Breast epithelium (tissue), 4 donors: ENCODE data around the gene BGLAP. TPM values are rescaled to one million over a fixed set of nuclear protein-coding genes. Genes with fewer than 3 reads are reported as not detected.

Source experiments
- DNase-seq, 2 donors: peaks; one replicate each; pipeline ENCODE4 v3.0.0-alpha.2; 2019; ENCODE audit warnings: low spot score in 2 of 2
- H3K27ac ChIP-seq, 2 donors: fragments of 200-600 bp; sonication (generic) in 1 of 2; one replicate each; pipeline ENCODE4 v1.5.1; 2016 to 2019; ENCODE audit warnings: mild to moderate bottlenecking in 1 of 2
- H3K27me3 ChIP-seq, 2 donors: fragments of 200-600 bp; sonication (generic) in 1 of 2; one replicate each; pipeline versions ENCODE4 v1.5.1 to v1.6.0; 2017 to 2019; ENCODE audit warnings: control low read depth in 1 of 2, mild to moderate bottlenecking in 1 of 2
- H3K36me3 ChIP-seq: fragments of 200-600 bp; one replicate; pipeline ENCODE4 v1.5.1; 2019
- H3K4me1 ChIP-seq, 2 donors: fragments of 200-600 bp; sonication (generic); one replicate each; pipeline ENCODE4 v1.5.1; 2016 to 2019; ENCODE audit warnings: control low read depth in 1 of 2
- H3K4me3 ChIP-seq, 3 donors: fragments of 200-600 bp; sonication (generic); 1 replicate in 2 of 3; 2 replicates in 1 of 3; pipeline ENCODE4 v1.5.1; 2016 to 2019; ENCODE audit warnings: mild to moderate bottlenecking in 3 of 3, moderate library complexity in 2 of 3
- H3K9me3 ChIP-seq, 2 donors: fragments of 200-600 bp; sonication (generic) in 1 of 2; one replicate each; pipeline ENCODE4 v1.5.1; 2016 to 2019; ENCODE audit warnings: control low read depth in 1 of 2
- POLR2A ChIP-seq: fragments of 450-650 bp; IDR thresholded peaks from one replicate; pipeline ENCODE4 v1.6.1; 2016; ENCODE audit warnings: antibody characterized with exemption, mild to moderate bottlenecking, moderate library complexity
- POLR2AphosphoS5 ChIP-seq, 3 donors: sonication (generic); formaldehyde crosslinking; IDR thresholded peaks; one replicate each; pipeline ENCODE4 v1.6.1; 2017; ENCODE audit warnings: antibody characterized with exemption in 3 of 3
- intact Hi-C: fragments of 100-400 bp; cut with DNase I; formaldehyde crosslinking; loops from one replicate; pipeline ENCODE4 v1.15.1; 2023; ENCODE audit warnings: low total_unique reads
- total RNA-seq, 3 donors: library from RNA; depleted of rRNA; stranded (reverse); fragments of >200 nt; gene quantifications; one replicate each; pipeline ENCODE4 v1.1.0, GENCODE V29; 2016
- TF ChIP-seq, protein P1 (sequence below), 3 donors: fragments of 450-650 bp; IDR thresholded peaks; one replicate each; pipeline ENCODE4 v1.5.1; 2016 to 2017; ENCODE audit warnings: antibody characterized with exemption in 3 of 3, mild to moderate bottlenecking in 3 of 3, moderate library complexity in 3 of 3

Gene BGLAP
- total RNA-seq, 3 donors from 2014 or later: 0.32 to 2.9 (median 0.98) TPM

DNA sequence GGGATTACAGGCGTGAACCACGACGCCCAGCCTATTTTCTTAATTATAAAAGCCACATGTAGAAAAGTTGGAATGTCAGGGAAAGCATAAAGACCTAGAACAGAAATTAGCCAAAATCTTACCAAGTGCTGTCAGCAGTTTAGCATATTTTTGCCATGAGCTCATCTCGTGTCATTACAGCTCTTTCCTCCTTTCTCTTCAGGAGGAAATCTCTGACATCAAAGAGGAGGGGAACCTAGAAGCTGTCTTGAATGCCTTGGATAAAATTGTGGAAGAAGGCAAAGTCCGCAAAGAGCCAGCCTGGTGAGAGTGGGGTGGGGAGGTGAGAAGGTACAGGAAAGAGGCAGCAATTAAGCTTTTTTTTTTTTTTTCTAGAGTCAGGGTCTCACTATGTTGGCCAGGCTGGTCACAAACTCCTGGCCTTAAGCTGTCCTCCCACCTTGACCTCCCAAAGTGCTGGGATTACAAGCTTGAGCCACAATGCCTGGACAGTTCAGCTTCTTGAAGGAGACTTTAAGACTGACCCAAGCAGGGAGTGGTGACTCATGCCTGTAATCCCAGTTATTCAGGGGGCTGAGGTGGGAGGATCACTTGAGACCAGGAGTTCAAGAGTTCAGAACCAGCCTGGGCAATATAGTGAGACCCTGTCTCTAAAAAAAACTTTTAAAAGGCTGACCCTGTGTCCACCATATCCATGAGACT, 8.4 kb upstream of the BGLAP start:
- DNase-seq: no peak
- H3K27me3 ChIP-seq: no peaks in the 10 kb centered on the region
- no peak overlapping the region for H3K27ac ChIP-seq
- no peaks in the 10 kb centered on the region for H3K36me3 ChIP-seq
- no peaks in the 10 kb centered on the region for H3K4me1 ChIP-seq
- no peak overlapping the region for H3K4me3 ChIP-seq
- intact Hi-C loops: no loop called here
- TF ChIP-seq POLR2A: no peak
- TF ChIP-seq, protein P1, sequence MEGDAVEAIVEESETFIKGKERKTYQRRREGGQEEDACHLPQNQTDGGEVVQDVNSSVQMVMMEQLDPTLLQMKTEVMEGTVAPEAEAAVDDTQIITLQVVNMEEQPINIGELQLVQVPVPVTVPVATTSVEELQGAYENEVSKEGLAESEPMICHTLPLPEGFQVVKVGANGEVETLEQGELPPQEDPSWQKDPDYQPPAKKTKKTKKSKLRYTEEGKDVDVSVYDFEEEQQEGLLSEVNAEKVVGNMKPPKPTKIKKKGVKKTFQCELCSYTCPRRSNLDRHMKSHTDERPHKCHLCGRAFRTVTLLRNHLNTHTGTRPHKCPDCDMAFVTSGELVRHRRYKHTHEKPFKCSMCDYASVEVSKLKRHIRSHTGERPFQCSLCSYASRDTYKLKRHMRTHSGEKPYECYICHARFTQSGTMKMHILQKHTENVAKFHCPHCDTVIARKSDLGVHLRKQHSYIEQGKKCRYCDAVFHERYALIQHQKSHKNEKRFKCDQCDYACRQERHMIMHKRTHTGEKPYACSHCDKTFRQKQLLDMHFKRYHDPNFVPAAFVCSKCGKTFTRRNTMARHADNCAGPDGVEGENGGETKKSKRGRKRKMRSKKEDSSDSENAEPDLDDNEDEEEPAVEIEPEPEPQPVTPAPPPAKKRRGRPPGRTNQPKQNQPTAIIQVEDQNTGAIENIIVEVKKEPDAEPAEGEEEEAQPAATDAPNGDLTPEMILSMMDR (IDR thresholded peaks at IDR 0.05): no peak
- TF ChIP-seq POLR2AphosphoS5 (IDR thresholded peaks at IDR 0.05): no peak
- no peaks in the 10 kb centered on the region for H3K9me3 ChIP-seq

DNA sequence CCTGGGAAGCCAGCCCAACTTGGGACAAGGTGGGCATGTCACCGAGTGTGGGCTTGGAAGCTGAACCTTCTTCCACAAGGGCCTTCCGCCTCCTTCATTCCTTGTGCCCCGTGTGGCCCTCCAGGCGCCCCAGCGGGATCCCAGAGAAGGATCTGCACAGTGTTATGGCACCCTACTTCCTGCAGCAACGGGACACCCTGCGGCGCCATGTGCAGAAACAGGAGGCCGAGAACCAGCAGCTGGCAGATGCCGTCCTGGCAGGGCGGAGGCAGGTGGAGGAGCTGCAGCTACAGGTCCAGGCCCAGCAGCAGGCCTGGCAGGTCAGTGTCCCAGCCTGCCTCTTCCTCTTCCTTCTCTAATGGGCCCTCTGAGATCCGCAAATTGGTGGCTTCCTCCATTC, 5.8 kb upstream of the BGLAP start:
- Histone ChIP-seq H3K36me3 (no peaks in the 10 kb centered on the region), H3K27ac (no peak overlapping the region), H3K9me3 (no peaks in the 10 kb centered on the region), H3K4me3 (no peak overlapping the region), H3K4me1 (no peaks in the 10 kb centered on the region), H3K27me3 (no peaks in the 10 kb centered on the region)
- intact Hi-C loops: no loop called here
- DNase-seq: no peak
- no peak for TF ChIP-seq POLR2A
- TF ChIP-seq, protein P1 (IDR thresholded peaks at IDR 0.05): no peak
- TF ChIP-seq POLR2AphosphoS5 (IDR thresholded peaks at IDR 0.05): no peak

DNA sequence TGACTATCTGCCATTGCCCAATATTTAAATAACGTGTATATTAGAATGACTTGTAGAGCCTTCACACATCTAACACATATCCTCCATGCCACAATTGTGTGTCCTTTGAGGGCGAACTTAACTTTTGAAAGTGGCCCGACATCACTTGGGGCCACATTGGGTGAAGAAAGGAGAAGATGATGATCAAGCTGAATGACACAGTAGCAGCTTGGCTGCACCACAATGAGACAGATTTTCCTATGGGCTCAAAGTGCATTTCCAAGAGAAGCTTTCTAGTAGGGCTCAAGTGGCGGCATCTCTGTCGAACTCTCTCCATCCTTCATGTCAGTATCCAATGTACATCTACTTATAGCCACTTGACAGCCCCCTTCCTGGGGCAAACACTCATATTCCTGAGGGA, 3.7 kb upstream of the BGLAP start:
- intact Hi-C loops: no loop called here
- Histone ChIP-seq H3K27me3 (no peaks in the 10 kb centered on the region), H3K9me3 (no peaks in the 10 kb centered on the region), H3K4me1 (no peaks in the 10 kb centered on the region), H3K4me3 (no peak overlapping the region), H3K27ac (no peak overlapping the region), H3K36me3 (no peaks in the 10 kb centered on the region)
- DNase-seq: no peak
- TF ChIP-seq, protein P1 (IDR thresholded peaks at IDR 0.05): no peak
- TF ChIP-seq POLR2A: no peak
- no peak for TF ChIP-seq POLR2AphosphoS5 (IDR thresholded peaks at IDR 0.05)

DNA sequence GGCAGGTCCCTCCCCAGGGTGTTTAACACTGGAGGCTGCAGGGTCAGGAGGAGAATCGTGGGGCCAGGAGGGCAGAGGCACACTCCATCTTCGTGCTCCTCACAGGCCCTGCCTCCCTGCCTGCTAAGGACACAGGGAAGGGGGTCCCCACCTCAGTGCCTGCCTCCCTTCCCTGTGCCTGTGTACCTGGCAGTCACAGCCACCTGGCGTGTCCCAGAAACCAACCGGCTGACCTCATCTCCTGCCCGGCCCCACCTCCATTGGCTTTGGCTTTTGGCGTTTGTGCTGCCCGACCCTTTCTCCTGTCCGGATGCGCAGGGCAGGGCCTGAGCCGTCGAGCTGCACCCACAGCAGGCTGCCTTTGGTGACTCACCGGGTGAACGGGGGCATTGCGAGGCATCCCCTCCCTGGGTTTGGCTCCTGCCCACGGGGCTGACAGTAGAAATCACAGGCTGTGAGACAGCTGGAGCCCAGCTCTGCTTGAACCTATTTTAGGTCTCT, 623 bp upstream of the BGLAP start:
- H3K4me1 ChIP-seq: no peaks in the 10 kb centered on the region
- no peak for DNase-seq
- H3K27ac ChIP-seq: no peak overlapping the region
- no peaks in the 10 kb centered on the region for H3K9me3 ChIP-seq
- TF ChIP-seq POLR2A (no peak), POLR2AphosphoS5 (IDR thresholded peaks at IDR 0.05) (no peak)
- TF ChIP-seq, protein P1 (IDR thresholded peaks at IDR 0.05): no peak
- intact Hi-C loops: no loop called here
- H3K27me3 ChIP-seq: no peaks in the 10 kb centered on the region
- no peak overlapping the region for H3K4me3 ChIP-seq
- no peaks in the 10 kb centered on the region for H3K36me3 ChIP-seq

DNA sequence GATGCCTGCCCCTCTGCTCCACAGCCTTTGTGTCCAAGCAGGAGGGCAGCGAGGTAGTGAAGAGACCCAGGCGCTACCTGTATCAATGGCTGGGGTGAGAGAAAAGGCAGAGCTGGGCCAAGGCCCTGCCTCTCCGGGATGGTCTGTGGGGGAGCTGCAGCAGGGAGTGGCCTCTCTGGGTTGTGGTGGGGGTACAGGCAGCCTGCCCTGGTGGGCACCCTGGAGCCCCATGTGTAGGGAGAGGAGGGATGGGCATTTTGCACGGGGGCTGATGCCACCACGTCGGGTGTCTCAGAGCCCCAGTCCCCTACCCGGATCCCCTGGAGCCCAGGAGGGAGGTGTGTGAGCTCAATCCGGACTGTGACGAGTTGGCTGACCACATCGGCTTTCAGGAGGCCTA, 754 bp downstream of the BGLAP start:
- TF ChIP-seq POLR2A (no peak), POLR2AphosphoS5 (IDR thresholded peaks at IDR 0.05) (no peak)
- TF ChIP-seq, protein P1 (IDR thresholded peaks at IDR 0.05): no peak
- Histone ChIP-seq H3K27me3 (no peaks in the 10 kb centered on the region), H3K27ac (no peak overlapping the region), H3K9me3 (no peaks in the 10 kb centered on the region), H3K36me3 (no peaks in the 10 kb centered on the region), H3K4me1 (peaks cover 0 to 7% of the 10 kb centered on the region in 2 donors), H3K4me3 (no peak overlapping the region)
- intact Hi-C loops: no loop called here
- no peak for DNase-seq
